ENCODE data around the gene NR1D1. TPM values are rescaled to one million over a fixed set of nuclear protein-coding genes. Genes with fewer than 3 reads are reported as not detected.

The NR1D1 gene
- total and polyA plus RNA-seq, 2 of the 13 experiments (the other 11 are each of a cell fraction or from before 2014, with no cell fraction given) = 2.1 to 2.7 TPM

DNA sequence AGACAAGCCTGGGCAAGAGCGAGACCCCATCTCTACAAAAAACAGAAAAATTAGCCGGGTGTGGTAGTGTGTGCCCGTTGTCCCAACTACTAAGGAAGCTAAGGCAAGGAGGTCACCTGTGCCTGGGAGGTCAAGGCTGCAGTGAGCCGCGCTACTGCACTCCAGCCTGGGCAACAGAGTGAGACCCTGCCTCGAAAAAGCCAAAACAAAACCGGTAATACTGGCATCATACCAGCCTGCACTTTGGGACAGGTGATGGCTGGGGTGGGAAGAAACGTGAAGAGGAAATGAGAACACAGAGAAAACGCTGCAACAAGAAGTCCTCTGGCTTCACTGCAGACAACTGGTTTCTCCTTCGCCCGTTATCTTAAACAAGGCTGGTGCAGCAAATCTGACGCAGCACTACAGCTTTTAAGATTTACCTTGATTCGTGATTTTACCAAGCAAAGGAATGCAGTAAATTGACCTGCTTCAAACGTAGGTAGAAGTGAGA is 39.2 kb upstream of the NR1D1 start (continued):
- TF ChIP-seq, protein P1, sequence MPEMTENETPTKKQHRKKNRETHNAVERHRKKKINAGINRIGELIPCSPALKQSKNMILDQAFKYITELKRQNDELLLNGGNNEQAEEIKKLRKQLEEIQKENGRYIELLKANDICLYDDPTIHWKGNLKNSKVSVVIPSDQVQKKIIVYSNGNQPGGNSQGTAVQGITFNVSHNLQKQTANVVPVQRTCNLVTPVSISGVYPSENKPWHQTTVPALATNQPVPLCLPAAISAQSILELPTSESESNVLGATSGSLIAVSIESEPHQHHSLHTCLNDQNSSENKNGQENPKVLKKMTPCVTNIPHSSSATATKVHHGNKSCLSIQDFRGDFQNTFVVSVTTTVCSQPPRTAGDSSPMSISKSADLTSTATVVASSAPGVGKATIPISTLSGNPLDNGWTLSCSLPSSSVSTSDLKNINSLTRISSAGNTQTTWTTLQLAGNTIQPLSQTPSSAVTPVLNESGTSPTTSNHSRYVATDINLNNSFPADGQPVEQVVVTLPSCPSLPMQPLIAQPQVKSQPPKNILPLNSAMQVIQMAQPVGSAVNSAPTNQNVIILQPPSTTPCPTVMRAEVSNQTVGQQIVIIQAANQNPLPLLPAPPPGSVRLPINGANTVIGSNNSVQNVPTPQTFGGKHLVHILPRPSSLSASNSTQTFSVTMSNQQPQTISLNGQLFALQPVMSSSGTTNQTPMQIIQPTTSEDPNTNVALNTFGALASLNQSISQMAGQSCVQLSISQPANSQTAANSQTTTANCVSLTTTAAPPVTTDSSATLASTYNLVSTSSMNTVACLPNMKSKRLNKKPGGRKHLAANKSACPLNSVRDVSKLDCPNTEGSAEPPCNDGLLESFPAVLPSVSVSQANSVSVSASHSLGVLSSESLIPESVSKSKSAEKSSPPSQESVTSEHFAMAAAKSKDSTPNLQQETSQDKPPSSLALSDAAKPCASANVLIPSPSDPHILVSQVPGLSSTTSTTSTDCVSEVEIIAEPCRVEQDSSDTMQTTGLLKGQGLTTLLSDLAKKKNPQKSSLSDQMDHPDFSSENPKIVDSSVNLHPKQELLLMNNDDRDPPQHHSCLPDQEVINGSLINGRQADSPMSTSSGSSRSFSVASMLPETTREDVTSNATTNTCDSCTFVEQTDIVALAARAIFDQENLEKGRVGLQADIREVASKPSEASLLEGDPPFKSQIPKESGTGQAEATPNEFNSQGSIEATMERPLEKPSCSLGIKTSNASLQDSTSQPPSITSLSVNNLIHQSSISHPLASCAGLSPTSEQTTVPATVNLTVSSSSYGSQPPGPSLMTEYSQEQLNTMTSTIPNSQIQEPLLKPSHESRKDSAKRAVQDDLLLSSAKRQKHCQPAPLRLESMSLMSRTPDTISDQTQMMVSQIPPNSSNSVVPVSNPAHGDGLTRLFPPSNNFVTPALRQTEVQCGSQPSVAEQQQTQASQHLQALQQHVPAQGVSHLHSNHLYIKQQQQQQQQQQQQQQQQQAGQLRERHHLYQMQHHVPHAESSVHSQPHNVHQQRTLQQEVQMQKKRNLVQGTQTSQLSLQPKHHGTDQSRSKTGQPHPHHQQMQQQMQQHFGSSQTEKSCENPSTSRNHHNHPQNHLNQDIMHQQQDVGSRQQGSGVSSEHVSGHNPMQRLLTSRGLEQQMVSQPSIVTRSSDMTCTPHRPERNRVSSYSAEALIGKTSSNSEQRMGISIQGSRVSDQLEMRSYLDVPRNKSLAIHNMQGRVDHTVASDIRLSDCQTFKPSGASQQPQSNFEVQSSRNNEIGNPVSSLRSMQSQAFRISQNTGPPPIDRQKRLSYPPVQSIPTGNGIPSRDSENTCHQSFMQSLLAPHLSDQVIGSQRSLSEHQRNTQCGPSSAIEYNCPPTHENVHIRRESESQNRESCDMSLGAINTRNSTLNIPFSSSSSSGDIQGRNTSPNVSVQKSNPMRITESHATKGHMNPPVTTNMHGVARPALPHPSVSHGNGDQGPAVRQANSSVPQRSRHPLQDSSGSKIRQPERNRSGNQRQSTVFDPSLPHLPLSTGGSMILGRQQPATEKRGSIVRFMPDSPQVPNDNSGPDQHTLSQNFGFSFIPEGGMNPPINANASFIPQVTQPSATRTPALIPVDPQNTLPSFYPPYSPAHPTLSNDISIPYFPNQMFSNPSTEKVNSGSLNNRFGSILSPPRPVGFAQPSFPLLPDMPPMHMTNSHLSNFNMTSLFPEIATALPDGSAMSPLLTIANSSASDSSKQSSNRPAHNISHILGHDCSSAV (CRISPR knock-in tag; IDR thresholded peaks at IDR 0.05; ENCODE audit: borderline replicate concordance) = no peak
- no peak for TF ChIP-seq FUBP1 (CRISPR knock-in tag; IDR thresholded peaks at IDR 0.05; ENCODE audit: borderline replicate concordance)
- TF ChIP-seq ZNF546 (CRISPR knock-in tag; conservative IDR thresholded peaks at IDR 0.05) = no peak
- TF ChIP-seq ZNF605 (CRISPR knock-in tag; IDR thresholded peaks at IDR 0.05) = no peak; the same call in 1 of the 2 replicates
- peak; percentile 10 for TF ChIP-seq SALL1 (CRISPR knock-in tag; IDR thresholded peaks at IDR 0.05)
- no peak for TF ChIP-seq U2AF1 (optimal IDR thresholded peaks at IDR 0.05; ENCODE audit: low read depth, low read length)
- TF ChIP-seq DZIP1 (CRISPR knock-in tag; IDR thresholded peaks at IDR 0.05) = no peak
- TF ChIP-seq, protein P2, sequence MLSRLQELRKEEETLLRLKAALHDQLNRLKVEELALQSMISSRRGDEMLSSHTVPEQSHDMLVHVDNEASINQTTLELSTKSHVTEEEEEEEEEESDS (CRISPR knock-in tag; IDR thresholded peaks at IDR 0.05; ENCODE audit: borderline replicate concordance) = no peak
- TF ChIP-seq NFYB (CRISPR knock-in tag; IDR thresholded peaks at IDR 0.05) = no peak
- peak; percentile 84 for TF ChIP-seq NR2F6 (IDR thresholded peaks at IDR 0.05)
- peak; percentile 87 for TF ChIP-seq NR2F6 (CRISPR knock-in tag; IDR thresholded peaks at IDR 0.05)
- no peak for TF ChIP-seq MTA1 (CRISPR knock-in tag; IDR thresholded peaks at IDR 0.05; ENCODE audit: borderline replicate concordance)
- no peak for TF ChIP-seq ZNF737 (CRISPR knock-in tag; IDR thresholded peaks at IDR 0.05; ENCODE audit: borderline replicate concordance)
- no peak for TF ChIP-seq NFKBIZ (CRISPR knock-in tag; IDR thresholded peaks at IDR 0.05)
